ENCODE measurements around the gene HERC3.

DNA sequence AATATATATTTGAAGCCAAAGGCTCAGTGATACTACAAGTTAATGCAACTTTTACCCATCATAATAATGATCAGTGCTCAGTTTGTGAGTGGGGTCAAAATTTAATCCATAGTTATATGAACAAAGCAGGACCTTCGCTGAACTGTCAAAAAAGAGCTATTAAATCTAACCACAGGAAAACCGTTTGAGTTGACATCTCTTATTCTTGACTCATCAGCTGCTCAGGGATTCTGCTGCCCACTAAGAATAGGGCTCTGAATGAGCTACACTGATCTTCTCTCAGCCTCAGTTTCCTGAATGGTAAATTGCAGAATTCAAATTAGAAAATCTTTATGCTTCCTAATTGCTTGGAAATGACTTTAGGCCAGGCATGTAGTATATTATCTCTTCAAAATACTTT is 150.3 kb downstream of the HERC3 start:
- TF ChIP-seq CTCF (IDR thresholded peaks at IDR 0.05; ENCODE audit: insufficient read depth, low read length): no peak
- TF ChIP-seq, protein P1, sequence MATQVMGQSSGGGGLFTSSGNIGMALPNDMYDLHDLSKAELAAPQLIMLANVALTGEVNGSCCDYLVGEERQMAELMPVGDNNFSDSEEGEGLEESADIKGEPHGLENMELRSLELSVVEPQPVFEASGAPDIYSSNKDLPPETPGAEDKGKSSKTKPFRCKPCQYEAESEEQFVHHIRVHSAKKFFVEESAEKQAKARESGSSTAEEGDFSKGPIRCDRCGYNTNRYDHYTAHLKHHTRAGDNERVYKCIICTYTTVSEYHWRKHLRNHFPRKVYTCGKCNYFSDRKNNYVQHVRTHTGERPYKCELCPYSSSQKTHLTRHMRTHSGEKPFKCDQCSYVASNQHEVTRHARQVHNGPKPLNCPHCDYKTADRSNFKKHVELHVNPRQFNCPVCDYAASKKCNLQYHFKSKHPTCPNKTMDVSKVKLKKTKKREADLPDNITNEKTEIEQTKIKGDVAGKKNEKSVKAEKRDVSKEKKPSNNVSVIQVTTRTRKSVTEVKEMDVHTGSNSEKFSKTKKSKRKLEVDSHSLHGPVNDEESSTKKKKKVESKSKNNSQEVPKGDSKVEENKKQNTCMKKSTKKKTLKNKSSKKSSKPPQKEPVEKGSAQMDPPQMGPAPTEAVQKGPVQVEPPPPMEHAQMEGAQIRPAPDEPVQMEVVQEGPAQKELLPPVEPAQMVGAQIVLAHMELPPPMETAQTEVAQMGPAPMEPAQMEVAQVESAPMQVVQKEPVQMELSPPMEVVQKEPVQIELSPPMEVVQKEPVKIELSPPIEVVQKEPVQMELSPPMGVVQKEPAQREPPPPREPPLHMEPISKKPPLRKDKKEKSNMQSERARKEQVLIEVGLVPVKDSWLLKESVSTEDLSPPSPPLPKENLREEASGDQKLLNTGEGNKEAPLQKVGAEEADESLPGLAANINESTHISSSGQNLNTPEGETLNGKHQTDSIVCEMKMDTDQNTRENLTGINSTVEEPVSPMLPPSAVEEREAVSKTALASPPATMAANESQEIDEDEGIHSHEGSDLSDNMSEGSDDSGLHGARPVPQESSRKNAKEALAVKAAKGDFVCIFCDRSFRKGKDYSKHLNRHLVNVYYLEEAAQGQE (IDR thresholded peaks at IDR 0.05; ENCODE audit: insufficient replicate concordance, low read depth): no peak

Measured in HL-60 (cell line).